HG03159 (cell line): ENCODE measurements around the gene STK17A.
"Not testable (repeated sequence)": the region's sequence is repeated elsewhere in the genome, so short reads cannot be mapped to it uniquely, and the experiment has no call there.

ENCODE experiments used
- ATAC-seq: cut with Tn5 transposase; IDR thresholded peaks from one replicate; pipeline ENCODE4 v1.9.1; 2021; ENCODE audit warnings: mild to moderate bottlenecking, moderate library complexity; ENCODE audit not compliant: unreplicated experiment

STK17A gene

GRCh38 chr7:43593010-43593409, 10.1 kb downstream of the STK17A start:
- ATAC-seq, result no peak

GRCh38 chr7:43594020-43594419, 11.1 kb downstream of the STK17A start:
- ATAC-seq, result no peak

GRCh38 chr7:43596426-43596825, 13.5 kb downstream of the STK17A start:
- ATAC-seq, result not testable (repeated sequence)

GRCh38 chr7:43600056-43600455, 17.1 kb downstream of the STK17A start:
- no peak for ATAC-seq

- no peak for ATAC-seq
These were observed 19.3 kb downstream of the STK17A start for GRCh38 chr7:43602256-43602655.

GRCh38 chr7:43604251-43604650, 21.3 kb downstream of the STK17A start:
- ATAC-seq, result no peak

- ATAC-seq, result no peak
These were observed 26.2 kb downstream of the STK17A start for GRCh38 chr7:43609097-43609496.

- ATAC-seq, result no peak
These were observed 29.2 kb downstream of the STK17A start for GRCh38 chr7:43612128-43612527.

GRCh38 chr7:43612599-43613589, 30.0 kb downstream of the STK17A start:
- peak; percentile 60 for ATAC-seq

- ATAC-seq, result no peak
These were observed 32.7 kb downstream of the STK17A start for GRCh38 chr7:43615558-43616145.

- no peak for ATAC-seq
These were observed 34.1 kb downstream of the STK17A start for GRCh38 chr7:43616977-43617376.

- no peak for ATAC-seq
These were observed 35.2 kb downstream of the STK17A start for GRCh38 chr7:43618073-43618472.

GRCh38 chr7:43619213-43620012, 36.5 kb downstream of the STK17A start:
- no peak for ATAC-seq

GRCh38 chr7:43621729-43622448, 39.0 kb downstream of the STK17A start:
- no peak for ATAC-seq

GRCh38 chr7:43624156-43624555, 41.2 kb downstream of the STK17A start:
- ATAC-seq, result no peak

GRCh38 chr7:43625453-43625852, 42.5 kb downstream of the STK17A start:
- ATAC-seq, result no peak

- no peak for ATAC-seq
These were observed 43.1 kb downstream of the STK17A start for GRCh38 chr7:43625980-43626379.

GRCh38 chr7:43626695-43627094, 43.8 kb downstream of the STK17A start:
- no peak for ATAC-seq

- ATAC-seq, result not testable (repeated sequence)
These were observed 44.9 kb downstream of the STK17A start for GRCh38 chr7:43627798-43628197.

GRCh38 chr7:43628431-43628830, 45.5 kb downstream of the STK17A start:
- ATAC-seq, result no peak

- no peak for ATAC-seq
These were observed 46.9 kb downstream of the STK17A start for GRCh38 chr7:43629857-43630256.
